ENCODE measurements around the gene LRRC4C.

GRCh38 chr11:41334007-41334933 is 125.2 kb downstream of the LRRC4C start:
- TF ChIP-seq POLR2A (IDR thresholded peaks at IDR 0.05; ENCODE audit: low read depth, low read length) (no peak), TAF1 (IDR thresholded peaks at IDR 0.05; ENCODE audit: borderline replicate concordance, low read depth, low read length) (no peak)

All from GM12892 (cell line).